Tibial artery (tissue), 4 donors: ENCODE measurements around the gene EXOC6B.

Experiments used
- DNase-seq, 2 donors: peaks; one replicate each; pipeline ENCODE4 v3.0.0-alpha.2; 2019
- H3K27ac ChIP-seq, 2 donors: fragments of 200-600 bp; sonication (generic) in 1 of 2; 1 replicate in 1 of 2; 2 replicates in 1 of 2; pipeline ENCODE4 v1.5.1; 2018 to 2019; ENCODE audit warnings: mild to moderate bottlenecking in 1 of 2
- H3K27me3 ChIP-seq, 2 donors: fragments of 200-600 bp; sonication (generic) in 1 of 2; one replicate each; pipeline versions ENCODE4 v1.5.1 to v1.6.0; 2016 to 2019
- H3K36me3 ChIP-seq, 3 donors: fragments of 200-600 bp; sonication (generic) in 2 of 3; one replicate each; pipeline ENCODE4 v1.5.1; 2016 to 2019; ENCODE audit warnings: mild to moderate bottlenecking in 2 of 3
- H3K4me1 ChIP-seq, 4 donors: fragments of 200-600 bp; sonication (generic) in 2 of 4; 1 replicate in 3 of 4; 2 replicates in 1 of 4; pipeline ENCODE4 v1.5.1; 2016 to 2019
- H3K4me3 ChIP-seq, 2 donors: fragments of 200-600 bp; sonication (generic) in 1 of 2; 1 replicate in 1 of 2; 2 replicates in 1 of 2; pipeline ENCODE4 v1.5.1; 2018 to 2019; ENCODE audit warnings: mild to moderate bottlenecking in 2 of 2
- H3K9me3 ChIP-seq, 3 donors: fragments of 200-600 bp; sonication (generic) in 1 of 3; one replicate each; pipeline ENCODE4 v1.5.1; 2016 to 2019
- CTCF ChIP-seq, 2 experiments: fragments of 200-600 bp in 1 of 2; fragments of 450-650 bp in 1 of 2; IDR thresholded peaks; one replicate each; pipeline ENCODE4 v1.5.1; 2017 to 2019; ENCODE audit warnings: antibody characterized with exemption in 2 of 2, mild to moderate bottlenecking in 1 of 2, moderate library complexity in 1 of 2
- intact Hi-C: fragments of 100-400 bp; cut with DNase I; formaldehyde crosslinking; loops from one replicate; pipeline ENCODE4 v1.15.0; 2023; ENCODE audit warnings: low total_unique reads

Gene EXOC6B

GRCh38 chr2:72233211-72233610 is 592.6 kb downstream of the EXOC6B start:
- H3K36me3 ChIP-seq, result no peaks in the 10 kb centered on the region
- no peaks in the 10 kb centered on the region for H3K9me3 ChIP-seq
- H3K4me3 ChIP-seq, result no peak overlapping the region
- H3K4me1 ChIP-seq, result peaks cover 0 to 14% (median 12%) of the 10 kb centered on the region in 4 donors
- no peak for DNase-seq
- H3K27ac ChIP-seq, result no peak overlapping the region
- intact Hi-C loops, result no loop called here
- H3K27me3 ChIP-seq, result no peaks in the 10 kb centered on the region
- no peak for TF ChIP-seq CTCF (IDR thresholded peaks at IDR 0.05)

GRCh38 chr2:72222829-72223564 is 602.8 kb downstream of the EXOC6B start:
- intact Hi-C loops, result no loop called here
- DNase-seq, result no peak
- no peaks in the 10 kb centered on the region for H3K36me3 ChIP-seq
- H3K27me3 ChIP-seq, result no peaks in the 10 kb centered on the region
- H3K4me3 ChIP-seq, result no peak overlapping the region
- H3K4me1 ChIP-seq, result no peaks in the 10 kb centered on the region
- no peaks in the 10 kb centered on the region for H3K9me3 ChIP-seq
- no peak overlapping the region for H3K27ac ChIP-seq
- TF ChIP-seq CTCF (IDR thresholded peaks at IDR 0.05), result no peak

DNA sequence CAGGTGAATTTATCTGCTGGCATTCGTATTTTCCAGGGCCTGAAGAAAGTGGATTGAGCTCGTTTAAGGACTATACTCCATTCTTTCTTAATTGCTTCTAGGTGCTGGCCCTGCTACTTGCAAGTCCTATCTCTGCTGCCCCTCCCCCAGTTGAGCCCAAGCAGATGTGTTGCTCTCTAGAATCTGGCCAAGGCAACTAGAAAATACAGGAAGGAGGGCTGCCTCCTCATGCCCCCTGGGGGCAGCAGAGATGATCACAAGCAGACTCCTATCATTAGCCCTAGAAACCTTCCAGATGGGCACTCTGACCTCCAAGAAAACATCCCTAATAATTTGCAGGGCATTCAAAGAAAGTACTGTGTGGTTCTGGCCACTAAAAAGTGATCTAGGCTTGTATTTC is 605.7 kb downstream of the EXOC6B start:
- Histone ChIP-seq H3K27me3 (no peaks in the 10 kb centered on the region), H3K9me3 (no peaks in the 10 kb centered on the region), H3K36me3 (no peaks in the 10 kb centered on the region), H3K27ac (no peak overlapping the region), H3K4me1 (no peaks in the 10 kb centered on the region), H3K4me3 (no peak overlapping the region)
- intact Hi-C loops, result no loop called here
- no peak for DNase-seq
- TF ChIP-seq CTCF (IDR thresholded peaks at IDR 0.05), result no peak

- Histone ChIP-seq H3K27me3 (no peaks in the 10 kb centered on the region), H3K27ac (no peak overlapping the region), H3K4me3 (no peak overlapping the region), H3K9me3 (no peaks in the 10 kb centered on the region), H3K36me3 (no peaks in the 10 kb centered on the region), H3K4me1 (no peaks in the 10 kb centered on the region)
- TF ChIP-seq CTCF (IDR thresholded peaks at IDR 0.05), result no peak
- intact Hi-C loops, result no loop called here
- no peak for DNase-seq
Observed at GRCh38 chr2:72214429-72215143, 611.2 kb downstream of the EXOC6B start.

- intact Hi-C loops, result no loop called here
- no peaks in the 10 kb centered on the region for H3K36me3 ChIP-seq
- no peak for DNase-seq
- no peaks in the 10 kb centered on the region for H3K27me3 ChIP-seq
- no peak for TF ChIP-seq CTCF (IDR thresholded peaks at IDR 0.05)
- no peaks in the 10 kb centered on the region for H3K9me3 ChIP-seq
- H3K4me3 ChIP-seq, result no peak overlapping the region
- no peaks in the 10 kb centered on the region for H3K4me1 ChIP-seq
- no peak overlapping the region for H3K27ac ChIP-seq
Observed at GRCh38 chr2:72212486-72212855, 613.4 kb downstream of the EXOC6B start.
